GM12801 (cell line): ENCODE measurements around the gene CAMTA1.

Experiments used
- TF ChIP-seq, protein P1 (sequence below): IDR thresholded peaks from one replicate; pipeline ENCODE4 v1.5.1; 2011; ENCODE audit warnings: control low read depth; ENCODE audit not compliant: insufficient read length; ENCODE audit errors: extremely low read depth

Gene CAMTA1

DNA sequence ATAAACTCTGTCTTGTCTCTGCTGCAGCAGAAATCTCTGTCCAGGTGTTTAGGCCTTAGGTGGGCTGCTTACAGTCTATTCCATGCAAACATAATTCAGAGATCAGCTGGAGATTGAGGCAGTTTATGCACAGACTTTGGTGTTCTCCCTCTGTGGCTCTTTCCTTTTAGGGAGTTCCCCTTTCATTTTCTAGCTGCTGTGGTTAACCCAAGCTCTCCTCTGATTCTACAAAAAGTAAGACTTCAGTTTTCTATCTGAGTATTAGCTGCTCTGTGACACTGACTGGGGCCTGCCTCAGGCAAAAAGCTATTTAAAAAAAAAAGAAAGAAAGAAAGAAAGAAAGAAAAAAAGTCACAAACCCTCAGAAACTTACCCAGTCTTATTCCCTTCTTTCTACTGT, 211.1 kb downstream of the CAMTA1 start:
- TF ChIP-seq, protein P1, sequence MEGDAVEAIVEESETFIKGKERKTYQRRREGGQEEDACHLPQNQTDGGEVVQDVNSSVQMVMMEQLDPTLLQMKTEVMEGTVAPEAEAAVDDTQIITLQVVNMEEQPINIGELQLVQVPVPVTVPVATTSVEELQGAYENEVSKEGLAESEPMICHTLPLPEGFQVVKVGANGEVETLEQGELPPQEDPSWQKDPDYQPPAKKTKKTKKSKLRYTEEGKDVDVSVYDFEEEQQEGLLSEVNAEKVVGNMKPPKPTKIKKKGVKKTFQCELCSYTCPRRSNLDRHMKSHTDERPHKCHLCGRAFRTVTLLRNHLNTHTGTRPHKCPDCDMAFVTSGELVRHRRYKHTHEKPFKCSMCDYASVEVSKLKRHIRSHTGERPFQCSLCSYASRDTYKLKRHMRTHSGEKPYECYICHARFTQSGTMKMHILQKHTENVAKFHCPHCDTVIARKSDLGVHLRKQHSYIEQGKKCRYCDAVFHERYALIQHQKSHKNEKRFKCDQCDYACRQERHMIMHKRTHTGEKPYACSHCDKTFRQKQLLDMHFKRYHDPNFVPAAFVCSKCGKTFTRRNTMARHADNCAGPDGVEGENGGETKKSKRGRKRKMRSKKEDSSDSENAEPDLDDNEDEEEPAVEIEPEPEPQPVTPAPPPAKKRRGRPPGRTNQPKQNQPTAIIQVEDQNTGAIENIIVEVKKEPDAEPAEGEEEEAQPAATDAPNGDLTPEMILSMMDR: no peak

DNA sequence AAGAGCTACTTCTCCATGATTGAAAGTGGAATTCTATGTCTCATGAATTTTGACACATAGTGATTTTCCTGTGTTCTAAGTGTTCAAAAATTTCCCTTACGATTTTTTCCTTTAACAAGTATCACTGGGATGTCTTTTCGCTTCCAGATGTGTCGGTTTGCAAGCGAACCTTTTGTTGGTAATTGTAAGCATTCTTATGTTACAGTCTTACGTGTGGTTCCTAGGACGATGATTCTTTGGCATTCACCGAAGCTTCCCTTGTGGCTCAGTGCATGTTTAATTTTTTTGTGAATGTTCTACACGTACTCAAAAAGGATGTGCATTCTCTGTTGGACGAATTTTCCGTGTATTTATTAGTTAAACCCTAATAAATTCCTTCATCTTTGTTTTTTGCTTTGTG, 211.6 kb downstream of the CAMTA1 start:
- TF ChIP-seq, protein P1: no peak

DNA sequence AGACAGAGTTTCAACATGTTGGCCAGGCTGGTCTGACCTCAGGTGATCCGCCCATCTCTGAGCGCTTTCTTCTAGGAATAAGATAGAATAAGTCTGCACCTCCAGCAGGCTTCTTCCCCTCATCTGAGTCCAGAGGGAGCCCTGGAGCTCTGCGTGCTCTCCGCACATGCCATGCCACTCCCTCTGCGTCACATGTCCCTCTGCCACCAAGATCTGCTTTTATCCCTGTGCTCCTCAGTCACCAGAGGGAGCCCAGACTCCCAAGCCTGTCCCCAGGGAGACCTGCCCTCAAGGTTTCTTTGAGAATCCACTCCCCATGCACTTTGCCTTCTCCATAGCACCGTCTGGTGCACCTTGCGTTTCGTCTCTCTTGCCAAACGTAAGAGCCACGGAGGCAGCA, 213.0 kb downstream of the CAMTA1 start:
- TF ChIP-seq, protein P1: no peak

DNA sequence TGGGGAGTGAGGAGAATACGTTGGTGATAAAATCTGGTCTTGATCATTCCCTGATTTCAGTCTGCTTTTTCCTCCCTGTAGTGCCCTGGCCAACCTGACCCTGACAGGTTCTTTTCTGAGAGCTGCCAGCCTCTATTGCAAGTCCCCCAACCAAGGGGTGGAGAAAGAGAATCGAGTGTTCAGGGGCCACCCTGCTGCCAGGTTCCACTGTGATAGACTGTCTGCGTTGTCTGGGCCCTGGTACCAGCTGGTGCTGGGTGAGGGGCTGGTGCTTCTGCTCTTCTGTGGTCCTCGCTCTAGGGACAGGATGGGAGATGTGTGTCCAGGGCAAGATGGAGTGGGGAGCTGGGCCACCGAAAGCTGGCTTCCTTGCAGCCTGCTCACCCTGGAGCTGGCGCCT, 214.6 kb downstream of the CAMTA1 start:
- TF ChIP-seq, protein P1: no peak

DNA sequence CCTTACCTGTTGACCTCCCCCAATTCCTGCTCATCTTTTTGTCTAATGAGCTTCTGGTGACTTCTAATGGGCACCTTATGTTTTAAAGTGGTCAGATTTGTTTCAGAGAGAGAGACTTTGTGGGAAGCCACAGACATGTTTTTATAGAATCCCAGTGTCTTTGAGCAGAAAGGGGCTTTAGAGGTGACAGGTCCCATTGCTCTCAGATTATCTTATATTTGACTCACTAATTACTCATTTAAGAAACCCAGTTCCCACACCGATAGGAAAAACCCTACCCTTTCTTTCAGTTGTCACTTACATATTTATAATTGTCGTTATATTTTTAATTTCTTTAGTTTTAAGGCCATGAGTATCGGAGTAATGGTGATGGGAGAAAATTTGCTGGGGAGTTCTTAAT, 215.5 kb downstream of the CAMTA1 start:
- TF ChIP-seq, protein P1: no peak

DNA sequence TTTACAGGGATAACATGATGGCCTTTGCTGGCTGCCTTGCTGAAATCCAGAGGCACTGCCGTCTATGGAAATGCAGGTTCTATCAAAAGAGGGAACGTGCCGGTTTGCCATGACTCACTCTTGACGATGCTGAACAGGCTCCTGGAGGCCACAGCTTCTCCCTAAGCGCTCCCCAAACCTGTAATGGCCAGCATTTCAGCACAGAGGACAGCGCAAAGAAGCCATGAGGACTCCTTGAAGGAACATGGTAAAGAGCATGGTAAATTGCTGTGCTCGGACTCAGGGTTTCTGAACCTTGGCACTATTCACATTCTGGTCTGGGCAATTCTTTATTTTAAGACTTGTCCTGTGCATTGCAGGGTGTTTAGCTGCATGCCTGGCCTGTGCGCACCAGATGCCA, 217.5 kb downstream of the CAMTA1 start:
- TF ChIP-seq, protein P1: no peak

DNA sequence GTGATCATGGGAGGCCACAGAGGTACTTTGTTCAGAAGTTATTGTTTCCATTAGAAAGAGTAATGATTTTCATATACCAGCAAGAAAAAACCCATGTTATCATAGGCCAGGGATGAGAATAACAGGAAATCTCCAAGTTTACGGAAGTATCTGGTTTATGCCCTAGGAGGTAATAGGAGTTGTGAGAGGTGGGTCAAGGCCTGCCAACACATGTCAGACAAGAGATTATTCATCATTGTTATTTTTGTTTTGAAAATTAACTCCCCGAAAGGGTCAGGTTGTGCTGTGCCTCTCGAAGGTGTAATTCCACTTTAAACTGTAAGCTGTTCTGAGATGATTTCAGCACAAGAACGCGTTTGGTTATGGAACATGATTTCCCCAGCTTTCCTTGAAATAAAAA, 218.4 kb downstream of the CAMTA1 start:
- TF ChIP-seq, protein P1: no peak

- TF ChIP-seq, protein P1: no peak
Measured at GRCh38 chr1:7004181-7004580, 218.9 kb downstream of the CAMTA1 start.
